ENCODE measurements around the gene SRSF2.

SRSF2 gene

GRCh38 chr17:76687298-76688164 lies 49.6 kb downstream of the SRSF2 start:
- no peaks in the 10 kb centered on the region for H3K36me3 ChIP-seq (ENCODE audit: low read length)
- H3K27me3 ChIP-seq (ENCODE audit: low read length), result no peaks in the 10 kb centered on the region
- no peak overlapping the region for H3K4me3 ChIP-seq (ENCODE audit: insufficient read depth, low read length, poor library complexity, severe bottlenecking)
- H3K9me3 ChIP-seq (ENCODE audit: insufficient read depth, low read length), result no peaks in the 10 kb centered on the region
- no peaks in the 10 kb centered on the region for H3K79me2 ChIP-seq (ENCODE audit: insufficient read depth, low read length)
- no peaks in the 10 kb centered on the region for H3F3A ChIP-seq (ENCODE audit: insufficient read depth)
- H3K9me2 ChIP-seq (replicated peaks; ENCODE audit: insufficient read depth, low read length), result no peaks in the 10 kb centered on the region
- no peak overlapping the region for H2AFZ ChIP-seq (ENCODE audit: low read depth, low read length, severe bottlenecking)
- no peak overlapping the region for H3K27ac ChIP-seq (ENCODE audit: low read depth, low read length)
- TF ChIP-seq EZH2phosphoT487 (conservative IDR thresholded peaks at IDR 0.05; ENCODE audit: low read length), result no peak
- no peak for TF ChIP-seq CTCF (IDR thresholded peaks at IDR 0.05; ENCODE audit: insufficient read depth, low read length, poor library complexity, severe bottlenecking)
- H3K9ac ChIP-seq (ENCODE audit: low read length), result no peak overlapping the region
- H4K20me1 ChIP-seq (ENCODE audit: low read depth, low read length), result no peaks in the 10 kb centered on the region
- no peak overlapping the region for H3K4me2 ChIP-seq (ENCODE audit: low read depth, low read length, poor library complexity, severe bottlenecking)

- no peaks in the 10 kb centered on the region for H3K27me3 ChIP-seq (ENCODE audit: low read length)
- H3K4me3 ChIP-seq (ENCODE audit: insufficient read depth, low read length, poor library complexity, severe bottlenecking), result no peak overlapping the region
- no peaks in the 10 kb centered on the region for H4K20me1 ChIP-seq (ENCODE audit: low read depth, low read length)
- H3K9ac ChIP-seq (ENCODE audit: low read length), result no peak overlapping the region
- no peaks in the 10 kb centered on the region for H3F3A ChIP-seq (ENCODE audit: insufficient read depth)
- TF ChIP-seq EZH2phosphoT487 (conservative IDR thresholded peaks at IDR 0.05; ENCODE audit: low read length), result no peak
- no peak for TF ChIP-seq CTCF (IDR thresholded peaks at IDR 0.05; ENCODE audit: insufficient read depth, low read length, poor library complexity, severe bottlenecking)
- no peak overlapping the region for H3K27ac ChIP-seq (ENCODE audit: low read depth, low read length)
- no peaks in the 10 kb centered on the region for H3K9me3 ChIP-seq (ENCODE audit: insufficient read depth, low read length)
- H3K79me2 ChIP-seq (ENCODE audit: insufficient read depth, low read length), result no peaks in the 10 kb centered on the region
- H3K4me2 ChIP-seq (ENCODE audit: low read depth, low read length, poor library complexity, severe bottlenecking), result no peak overlapping the region
- no peaks in the 10 kb centered on the region for H3K36me3 ChIP-seq (ENCODE audit: low read length)
- H2AFZ ChIP-seq (ENCODE audit: low read depth, low read length, severe bottlenecking), result no peak overlapping the region
- H3K9me2 ChIP-seq (replicated peaks; ENCODE audit: insufficient read depth, low read length), result no peaks in the 10 kb centered on the region
Observed at GRCh38 chr17:76686538-76687297, 50.4 kb downstream of the SRSF2 start.

GRCh38 chr17:76685846-76686245 lies 51.3 kb downstream of the SRSF2 start:
- no peaks in the 10 kb centered on the region for H3K79me2 ChIP-seq (ENCODE audit: insufficient read depth, low read length)
- no peak for TF ChIP-seq EZH2phosphoT487 (conservative IDR thresholded peaks at IDR 0.05; ENCODE audit: low read length)
- TF ChIP-seq CTCF (IDR thresholded peaks at IDR 0.05; ENCODE audit: insufficient read depth, low read length, poor library complexity, severe bottlenecking), result no peak
- H3K4me2 ChIP-seq (ENCODE audit: low read depth, low read length, poor library complexity, severe bottlenecking), result no peak overlapping the region
- no peaks in the 10 kb centered on the region for H4K20me1 ChIP-seq (ENCODE audit: low read depth, low read length)
- H3K36me3 ChIP-seq (ENCODE audit: low read length), result no peaks in the 10 kb centered on the region
- H3K27ac ChIP-seq (ENCODE audit: low read depth, low read length), result no peak overlapping the region
- no peaks in the 10 kb centered on the region for H3F3A ChIP-seq (ENCODE audit: insufficient read depth)
- H3K27me3 ChIP-seq (ENCODE audit: low read length), result no peaks in the 10 kb centered on the region
- H3K9ac ChIP-seq (ENCODE audit: low read length), result no peak overlapping the region
- H3K4me3 ChIP-seq (ENCODE audit: insufficient read depth, low read length, poor library complexity, severe bottlenecking), result no peak overlapping the region
- no peak overlapping the region for H2AFZ ChIP-seq (ENCODE audit: low read depth, low read length, severe bottlenecking)
- H3K9me3 ChIP-seq (ENCODE audit: insufficient read depth, low read length), result no peaks in the 10 kb centered on the region
- no peaks in the 10 kb centered on the region for H3K9me2 ChIP-seq (replicated peaks; ENCODE audit: insufficient read depth, low read length)
